Peyer's patch (tissue), 4 donors: Measurements from ENCODE around the gene GALNT17.

ENCODE experiments used
- CTCF ChIP-seq, 6 experiments: fragments of 450-650 bp in 4 of 6; fragments of 200-600 bp in 2 of 6; sonication (generic) in 1 of 6; IDR thresholded peaks; one replicate each; pipeline ENCODE4 v1.5.1; 2017 to 2019; ENCODE audit warnings: antibody characterized with exemption in 6 of 6, mild to moderate bottlenecking in 3 of 6, moderate library complexity in 1 of 6
- POLR2A ChIP-seq, 2 donors: fragments of 450-650 bp; IDR thresholded peaks; one replicate each; pipeline ENCODE4 v1.5.1; 2017; ENCODE audit warnings: antibody characterized with exemption in 2 of 2, mild to moderate bottlenecking in 2 of 2, moderate library complexity in 2 of 2

- TF ChIP-seq CTCF (IDR thresholded peaks at IDR 0.05), result no peak
- TF ChIP-seq POLR2A (IDR thresholded peaks at IDR 0.05), result no peak
Observed at GRCh38 chr7:71457846-71458590, 326.1 kb downstream of the GALNT17 start.
